HG02642 (cell line): ENCODE results near the gene TRAF3.
A peak's percentile ranks its signal among the peaks of the same experiment; 100 is the strongest.
"Not testable (repeated sequence)": the region's sequence is repeated elsewhere in the genome, so short reads cannot be mapped to it uniquely, and the experiment has no call there.

Source experiments
- ATAC-seq: cut with Tn5 transposase; IDR thresholded peaks from one replicate; pipeline ENCODE4 v1.9.1; 2021; ENCODE audit warnings: mild to moderate bottlenecking; ENCODE audit not compliant: unreplicated experiment, poor library complexity

The TRAF3 gene

DNA sequence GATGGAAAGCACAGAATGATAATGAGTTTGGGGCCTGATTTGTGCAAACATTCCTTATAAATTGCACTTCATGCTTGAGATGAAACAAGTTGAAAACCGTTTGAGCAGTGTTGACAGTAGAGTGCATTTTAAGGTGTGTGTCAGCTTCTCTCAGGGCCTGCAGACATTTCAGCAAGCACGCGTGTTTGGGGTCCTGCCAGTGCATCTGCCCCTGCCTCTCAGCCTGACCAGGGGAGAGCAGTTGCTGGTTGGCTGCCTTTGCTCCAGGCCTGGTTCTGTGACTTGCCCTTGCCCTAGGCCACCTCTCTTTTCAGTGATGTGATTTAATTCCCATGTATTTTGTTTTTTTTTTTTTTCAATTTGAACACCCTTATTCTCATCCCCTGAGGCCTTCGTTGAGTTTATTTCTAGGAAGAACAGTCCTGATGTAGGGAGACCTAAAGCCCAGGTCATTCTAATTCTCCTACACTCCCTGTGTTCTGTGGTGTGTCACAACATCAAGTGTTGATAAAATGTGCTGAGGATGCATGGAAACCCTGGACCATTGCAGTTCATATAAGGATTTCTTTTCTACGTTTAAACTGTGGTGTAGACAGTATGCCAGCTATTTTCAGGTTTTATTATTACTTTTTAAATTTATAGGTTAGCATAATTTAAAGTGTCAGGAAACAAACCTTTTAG, 105.1 kb downstream of the TRAF3 start:
- ATAC-seq = no peak

DNA sequence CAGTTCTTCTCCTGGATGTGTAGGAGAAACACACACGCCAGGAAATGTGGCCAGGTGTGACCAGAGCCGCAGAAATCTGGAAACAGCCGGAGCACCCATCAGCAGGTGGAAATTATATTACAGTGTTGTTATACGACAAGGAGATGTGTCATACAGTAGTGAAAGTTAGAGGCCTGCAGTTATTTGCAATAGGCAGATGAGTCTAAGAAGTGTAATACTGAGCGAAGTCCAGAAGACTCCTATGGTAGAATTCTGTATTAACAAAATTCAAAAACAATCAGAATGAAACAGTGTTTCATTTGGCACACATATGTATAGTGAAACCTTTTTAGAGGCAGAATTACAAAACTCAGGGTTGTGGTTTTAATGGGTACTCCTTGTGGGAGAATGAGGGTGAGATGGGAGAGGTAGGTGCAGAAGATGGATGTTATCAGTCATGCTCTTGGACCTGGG, 105.9 kb downstream of the TRAF3 start:
- ATAC-seq = no peak

DNA sequence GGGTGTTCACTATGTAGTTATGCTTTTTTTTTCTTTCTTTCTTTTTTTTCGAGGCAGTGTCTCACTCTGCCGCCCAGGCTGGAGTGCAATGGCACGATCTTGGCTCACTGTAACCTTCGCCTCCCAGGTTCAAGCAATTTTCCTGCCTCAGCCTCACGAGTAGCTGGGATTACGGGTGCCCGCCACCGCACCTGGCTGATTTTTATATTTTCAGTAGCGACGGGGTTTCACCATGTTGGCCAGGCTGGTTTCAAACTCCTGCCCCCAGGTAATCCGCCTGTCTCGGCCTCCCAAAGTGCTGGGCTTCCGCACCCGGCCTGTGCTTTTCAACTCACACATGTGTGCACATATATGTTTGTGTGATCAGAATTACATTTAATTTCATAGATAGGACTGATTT, 106.3 kb downstream of the TRAF3 start:
- ATAC-seq = no peak

DNA sequence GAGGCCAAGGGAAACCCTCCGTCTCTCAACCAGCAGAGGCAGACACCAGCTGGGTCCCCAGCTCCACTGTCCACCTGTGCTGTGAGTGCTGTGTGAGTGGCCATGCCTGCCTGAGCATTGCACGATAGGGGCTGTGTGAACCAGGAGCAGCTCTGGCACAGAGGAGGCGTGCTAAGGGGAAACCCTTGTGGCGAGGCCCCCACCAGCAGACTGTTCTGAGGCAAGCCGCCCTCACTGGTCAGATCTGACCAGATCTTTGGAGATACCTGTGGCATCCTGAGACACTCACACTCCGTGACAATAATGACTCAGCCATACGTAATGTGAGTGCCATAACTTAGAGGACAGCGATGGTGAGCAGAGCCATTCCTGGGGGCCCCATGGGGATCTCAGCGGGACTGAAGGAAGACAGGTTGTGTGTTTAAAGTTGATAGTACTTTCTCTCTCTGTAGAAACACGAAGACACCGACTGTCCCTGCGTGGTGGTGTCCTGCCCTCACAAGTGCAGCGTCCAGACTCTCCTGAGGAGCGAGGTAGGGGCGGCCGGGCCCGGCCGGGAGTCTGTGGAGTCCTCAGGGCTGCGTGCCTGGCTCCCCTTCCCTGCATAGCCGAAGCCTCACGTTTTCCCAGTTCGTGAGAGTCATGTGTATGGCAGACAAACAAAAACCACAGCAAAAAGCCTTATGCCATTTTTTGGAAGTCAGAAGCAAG, 108.6 kb downstream of the TRAF3 start:
- no peak for ATAC-seq

DNA sequence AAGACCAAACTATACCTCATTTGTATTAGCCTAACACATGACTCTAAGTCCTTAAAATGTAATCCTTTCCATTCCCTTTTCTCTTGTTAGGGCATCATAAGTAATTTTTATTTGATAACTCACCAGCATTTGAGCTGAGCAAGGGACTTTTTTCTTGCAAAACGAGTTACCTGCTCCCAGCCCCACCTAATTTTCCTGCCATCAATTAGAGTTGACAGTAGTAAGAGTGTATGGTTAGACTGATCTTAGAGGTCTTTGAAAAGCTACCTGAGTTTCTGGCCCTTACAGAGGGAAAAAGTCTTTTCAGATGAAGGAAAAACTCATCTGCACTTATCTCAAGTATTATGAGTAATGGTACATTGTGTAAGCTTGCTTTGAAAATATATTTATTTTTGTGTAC, 111.5 kb downstream of the TRAF3 start:
- no peak for ATAC-seq

DNA sequence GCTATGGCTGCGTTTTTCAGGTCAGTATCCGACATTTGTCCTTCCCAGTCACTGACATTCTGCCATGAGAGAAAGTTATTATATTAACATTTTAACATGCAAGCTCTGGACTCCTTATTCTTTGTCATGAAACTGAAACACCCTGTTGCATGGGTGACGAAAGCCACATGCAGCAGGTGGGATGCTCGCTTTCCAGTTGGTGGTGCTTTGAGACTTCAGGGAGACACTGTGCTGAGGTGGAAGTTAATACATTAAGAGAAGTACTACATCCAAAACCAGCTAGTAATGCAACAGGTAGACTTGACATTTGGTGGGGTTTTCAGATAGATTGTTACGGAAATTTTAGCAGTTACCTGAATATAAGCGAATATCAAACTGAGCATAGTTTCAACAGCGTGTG, 112.4 kb downstream of the TRAF3 start:
- ATAC-seq = no peak

DNA sequence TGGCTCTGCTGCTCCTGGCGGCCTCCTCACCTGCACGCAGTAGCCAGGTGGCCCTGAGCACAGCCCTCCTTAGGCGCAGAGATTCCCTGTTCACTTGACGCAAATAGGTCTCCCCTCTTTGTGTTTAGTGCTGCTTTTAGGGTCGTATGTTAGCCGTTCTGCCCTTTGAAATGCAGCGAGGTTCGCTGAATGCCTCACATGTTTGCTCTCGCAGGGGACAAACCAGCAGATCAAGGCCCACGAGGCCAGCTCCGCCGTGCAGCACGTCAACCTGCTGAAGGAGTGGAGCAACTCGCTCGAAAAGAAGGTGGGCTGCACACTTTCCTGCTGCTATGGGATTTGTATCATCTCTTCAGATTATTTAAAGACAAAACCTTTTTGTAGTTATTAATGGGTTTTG, 113.9 kb downstream of the TRAF3 start:
- ATAC-seq = no peak

DNA sequence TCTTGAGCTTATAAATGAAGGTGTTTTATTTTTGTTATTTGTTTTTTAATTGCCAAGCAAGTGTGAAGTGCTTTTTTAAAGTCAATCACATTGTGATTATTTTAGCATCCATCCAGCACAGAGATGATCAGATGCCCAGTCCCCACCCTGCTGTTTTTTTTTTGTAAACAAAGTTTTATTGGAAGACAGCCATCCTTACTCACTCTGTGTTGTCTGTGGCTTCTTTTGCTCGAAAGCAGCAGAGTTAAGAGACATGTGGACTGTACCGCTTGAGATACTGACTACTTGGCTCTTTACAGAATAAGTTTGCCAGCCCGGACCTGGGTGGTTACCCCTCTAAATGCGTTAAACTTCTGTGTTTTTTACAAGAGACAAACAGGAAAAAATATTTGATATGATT, 114.3 kb downstream of the TRAF3 start:
- ATAC-seq = no peak

DNA sequence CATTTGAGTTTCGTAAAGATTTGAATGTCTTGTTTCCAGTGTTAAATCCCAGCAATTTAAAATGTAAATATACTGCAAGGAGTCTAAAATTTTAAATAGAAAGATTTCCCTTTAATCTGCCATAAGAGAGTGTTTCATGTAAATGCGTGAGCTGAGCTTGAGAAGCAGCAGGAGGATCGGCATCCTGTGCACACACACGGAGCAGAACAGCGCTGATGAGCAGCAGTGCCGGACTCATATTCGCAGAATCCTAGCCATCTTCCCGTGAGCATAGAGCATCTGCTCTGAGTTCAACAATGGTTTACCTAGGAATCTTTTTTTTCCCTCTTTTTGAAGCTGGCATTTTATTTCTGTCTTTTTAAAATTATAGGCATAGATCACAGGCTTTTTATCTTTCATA, 115.4 kb downstream of the TRAF3 start:
- no peak for ATAC-seq

DNA sequence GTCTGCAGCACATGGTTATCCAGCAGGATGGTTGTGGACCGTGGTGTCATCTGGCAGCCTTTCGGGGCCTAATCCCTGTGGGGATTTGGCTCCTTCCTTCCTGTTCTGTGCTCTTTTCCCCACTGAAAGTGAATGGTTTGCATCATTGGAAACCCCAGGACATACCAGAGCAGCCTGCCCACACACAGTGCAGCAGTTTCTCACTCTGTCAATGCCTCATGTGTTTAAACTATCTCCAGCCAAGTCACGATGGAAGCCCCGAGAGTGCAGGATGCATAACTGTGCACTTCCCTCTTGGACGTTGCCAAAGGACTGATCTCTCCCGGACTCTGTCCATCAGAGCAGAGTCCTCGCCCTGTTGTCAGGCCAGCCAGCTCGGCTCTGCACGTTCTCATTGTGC, 116.2 kb downstream of the TRAF3 start:
- no peak for ATAC-seq

DNA sequence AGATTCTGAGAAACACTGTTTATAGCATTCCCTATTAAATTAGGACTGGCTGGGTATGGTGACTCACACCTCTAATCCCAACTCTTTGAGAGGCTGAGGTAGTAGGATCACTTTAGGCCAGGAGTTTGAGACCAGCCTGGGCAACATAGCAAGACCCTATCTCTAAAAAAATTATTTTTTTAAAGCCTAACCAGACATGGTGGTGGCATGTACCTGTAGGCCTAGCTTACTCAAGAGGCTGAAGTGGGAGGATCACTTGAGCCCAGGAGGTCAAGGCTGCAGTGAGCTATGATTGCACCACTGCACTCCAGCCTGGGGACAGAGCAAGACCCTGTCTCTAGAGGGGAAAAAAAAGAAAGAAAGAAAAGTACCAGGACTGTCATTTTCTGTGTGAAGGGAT, 119.5 kb downstream of the TRAF3 start:
- ATAC-seq = not testable (repeated sequence)

DNA sequence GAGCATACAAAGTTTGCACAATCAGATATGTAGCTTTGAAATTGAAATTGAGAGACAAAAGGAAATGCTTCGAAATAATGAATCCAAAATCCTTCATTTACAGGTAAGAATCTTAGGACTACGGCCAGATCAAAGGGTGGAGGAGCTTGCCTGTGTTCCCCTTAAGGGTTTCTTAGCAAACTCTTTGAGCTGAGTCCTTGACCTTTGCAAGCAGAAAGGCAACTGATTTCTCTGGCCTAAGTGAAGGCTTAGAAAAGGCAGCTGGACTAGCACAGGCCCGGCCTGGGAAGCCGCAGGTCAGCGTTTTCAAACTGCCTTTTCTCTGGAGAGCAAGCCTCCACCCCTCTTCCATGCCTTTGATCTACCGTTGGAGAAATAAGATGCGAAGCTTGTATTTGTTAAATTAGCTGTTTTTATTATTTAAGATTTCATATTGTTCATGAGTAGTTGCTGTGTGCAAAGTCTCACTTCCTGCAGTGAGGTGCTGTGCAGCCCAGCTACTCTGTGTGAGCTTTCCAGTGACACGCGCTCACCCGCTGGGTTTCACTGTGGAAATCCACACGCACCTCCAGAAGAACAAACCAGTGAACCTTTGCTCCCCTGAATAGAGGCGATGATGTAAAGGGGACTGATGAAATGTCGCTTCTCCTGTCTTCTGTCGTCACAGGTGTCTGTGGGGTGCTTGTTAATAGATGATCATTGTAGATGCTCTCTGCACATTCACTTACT, 120.2 kb downstream of the TRAF3 start:
- no peak for ATAC-seq

DNA sequence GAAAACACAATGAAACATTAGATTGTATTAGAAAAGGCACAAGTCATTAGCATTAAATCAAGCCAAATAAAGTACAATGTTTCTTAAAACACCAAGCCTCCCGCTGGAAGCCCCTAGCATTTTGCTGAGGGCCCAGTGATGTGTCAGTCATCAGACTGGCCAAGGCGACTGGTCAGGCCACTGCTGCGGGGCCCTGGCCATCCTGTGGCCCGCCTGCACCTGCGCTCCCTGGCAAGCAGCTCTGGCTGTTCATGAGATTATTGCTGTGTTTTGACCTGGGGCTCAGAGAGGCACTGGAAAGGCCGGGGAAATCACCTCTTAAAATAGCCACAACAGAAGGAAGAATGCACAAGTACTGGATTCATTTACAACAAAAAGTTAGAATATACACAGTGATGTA, 121.0 kb downstream of the TRAF3 start:
- ATAC-seq = no peak

DNA sequence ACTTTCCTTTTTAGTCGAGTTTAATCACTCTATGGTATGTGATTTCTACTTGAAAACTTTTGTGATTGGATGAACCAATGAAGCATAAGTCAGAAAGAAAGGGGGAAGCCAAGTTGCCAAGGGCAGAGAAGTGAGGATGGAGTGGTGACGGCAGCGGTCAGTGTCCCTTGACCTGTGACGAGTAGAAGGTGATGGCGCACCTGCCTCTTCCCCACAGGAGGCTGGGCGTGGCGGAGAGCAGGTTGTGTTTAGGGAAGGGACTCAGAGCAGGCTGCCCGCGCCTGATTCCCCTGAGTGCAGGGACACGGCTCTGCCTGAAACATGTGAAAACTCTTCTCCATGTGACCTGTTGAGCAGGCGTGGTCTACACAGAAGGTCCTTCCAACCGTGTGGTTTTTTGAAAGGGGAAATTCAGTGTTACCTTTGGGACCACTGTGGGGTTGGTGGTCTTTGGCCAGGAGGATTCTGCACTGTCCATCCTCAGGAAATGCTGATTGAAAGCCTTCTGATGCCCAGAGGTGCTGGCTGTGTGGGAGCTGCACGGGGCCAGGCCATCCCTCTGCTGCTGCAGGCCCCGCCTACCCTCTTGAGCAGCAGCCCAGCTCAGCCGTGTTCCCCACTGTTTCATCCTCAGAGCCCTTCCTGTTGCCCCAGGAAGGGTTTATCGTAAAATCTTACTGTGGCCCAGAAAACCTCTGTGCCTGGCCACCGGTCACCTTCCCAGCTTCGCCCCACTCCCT, 121.7 kb downstream of the TRAF3 start:
- ATAC-seq = no peak

DNA sequence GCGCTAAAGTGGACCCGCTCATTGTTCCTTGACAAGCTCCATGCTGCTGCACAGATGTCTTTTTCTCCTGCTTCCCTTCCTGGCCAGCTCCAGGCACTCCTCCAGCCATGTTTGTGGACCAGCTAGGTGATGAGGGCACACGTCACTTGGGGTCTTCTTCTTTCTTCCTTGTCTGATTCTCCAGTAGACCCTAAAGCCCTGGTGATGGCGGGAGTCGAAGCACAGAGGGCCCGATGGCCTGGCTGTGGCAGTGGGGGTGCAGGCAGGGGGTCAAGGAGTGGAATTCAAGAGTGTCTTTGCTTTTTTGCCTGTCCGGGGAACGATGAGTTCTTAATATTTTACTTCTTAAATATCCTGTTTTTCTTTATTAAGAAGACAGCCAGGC, 122.3 kb downstream of the TRAF3 start:
- no peak for ATAC-seq

DNA sequence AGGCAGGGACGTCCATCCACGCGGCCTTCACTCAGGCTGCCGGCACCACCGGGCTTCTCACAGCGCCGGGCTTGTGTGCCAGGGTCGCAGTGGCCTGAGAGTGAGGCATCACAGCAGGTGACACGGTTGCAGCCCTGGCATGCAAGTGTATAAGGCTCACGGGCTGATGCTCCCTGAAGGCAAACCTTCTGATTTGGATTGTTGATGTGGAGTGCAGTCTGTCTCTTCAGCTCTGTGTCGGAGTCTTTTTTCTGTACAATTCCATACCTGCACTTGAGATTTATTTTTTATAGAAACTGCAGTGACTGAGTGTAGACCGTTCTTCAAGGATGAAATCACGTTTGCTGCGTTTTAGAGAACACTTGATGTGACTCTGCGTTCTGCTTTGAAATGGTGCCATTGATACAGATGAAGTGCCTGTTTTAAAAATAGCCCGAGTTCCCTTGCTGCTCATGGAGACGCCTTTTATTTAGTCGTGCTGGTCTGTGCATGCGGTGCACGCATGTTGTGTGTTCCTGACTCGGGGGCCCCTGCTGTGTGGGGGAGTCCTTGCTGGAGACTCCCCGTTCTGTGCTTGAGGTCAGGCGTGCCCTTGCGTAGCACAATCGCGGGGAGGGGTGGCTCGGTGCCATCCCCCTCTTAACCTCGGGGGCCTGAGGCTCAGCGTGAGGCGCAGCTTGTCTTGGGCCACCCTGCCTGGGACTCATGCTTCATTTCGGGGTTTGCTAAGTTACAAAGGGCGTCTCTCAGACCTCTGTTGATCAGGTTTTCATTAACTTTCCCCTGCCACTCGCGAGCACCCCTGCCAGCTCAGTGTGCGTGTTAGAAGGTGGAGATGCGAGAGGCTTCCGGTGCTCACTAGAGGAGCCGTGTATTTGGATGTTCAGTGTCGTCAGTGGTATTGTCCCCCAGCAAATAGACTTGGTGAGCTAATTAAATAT, 123.7 kb downstream of the TRAF3 start:
- peak; percentile 55 for ATAC-seq

DNA sequence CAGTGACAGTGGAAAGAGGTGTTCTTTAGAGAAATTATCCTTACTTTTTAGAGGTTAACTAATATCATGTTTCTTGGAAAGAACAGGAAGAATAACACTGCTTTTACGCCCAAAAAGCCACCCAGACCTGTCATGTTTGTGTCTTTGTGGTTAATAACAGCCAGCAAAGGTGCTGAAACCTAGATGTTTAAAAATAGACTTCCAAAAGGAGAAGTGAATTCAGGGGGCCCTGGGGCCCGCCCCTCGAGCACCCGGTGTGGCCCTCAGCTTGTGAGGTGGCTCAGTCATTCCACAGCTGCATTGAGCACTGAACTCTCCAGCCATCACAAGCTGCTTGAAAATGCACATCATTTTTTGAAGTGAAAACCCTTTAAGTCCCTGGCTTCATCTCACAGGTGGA, 124.4 kb downstream of the TRAF3 start:
- ATAC-seq = peak; percentile 71

DNA sequence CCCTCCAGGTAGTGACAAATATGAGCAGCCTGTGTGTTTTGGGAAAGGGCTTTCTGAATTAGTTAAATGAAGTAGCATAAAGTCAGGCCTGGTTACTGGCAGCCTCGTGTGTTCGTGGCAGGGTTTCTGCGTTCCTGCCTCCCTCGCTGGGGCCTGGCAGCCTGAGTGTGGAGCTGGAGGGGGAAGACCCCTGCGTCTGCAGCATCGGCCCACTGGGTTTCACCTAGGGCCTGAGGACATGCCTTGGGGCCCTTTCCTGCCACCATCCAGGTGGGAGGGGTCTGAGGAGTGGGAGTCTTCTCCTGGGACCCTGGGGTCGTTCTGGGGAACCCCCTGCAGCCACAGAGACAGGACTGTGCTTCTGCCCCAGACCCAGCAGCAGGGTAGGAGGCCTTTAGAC, 124.8 kb downstream of the TRAF3 start:
- peak; percentile 17 for ATAC-seq

DNA sequence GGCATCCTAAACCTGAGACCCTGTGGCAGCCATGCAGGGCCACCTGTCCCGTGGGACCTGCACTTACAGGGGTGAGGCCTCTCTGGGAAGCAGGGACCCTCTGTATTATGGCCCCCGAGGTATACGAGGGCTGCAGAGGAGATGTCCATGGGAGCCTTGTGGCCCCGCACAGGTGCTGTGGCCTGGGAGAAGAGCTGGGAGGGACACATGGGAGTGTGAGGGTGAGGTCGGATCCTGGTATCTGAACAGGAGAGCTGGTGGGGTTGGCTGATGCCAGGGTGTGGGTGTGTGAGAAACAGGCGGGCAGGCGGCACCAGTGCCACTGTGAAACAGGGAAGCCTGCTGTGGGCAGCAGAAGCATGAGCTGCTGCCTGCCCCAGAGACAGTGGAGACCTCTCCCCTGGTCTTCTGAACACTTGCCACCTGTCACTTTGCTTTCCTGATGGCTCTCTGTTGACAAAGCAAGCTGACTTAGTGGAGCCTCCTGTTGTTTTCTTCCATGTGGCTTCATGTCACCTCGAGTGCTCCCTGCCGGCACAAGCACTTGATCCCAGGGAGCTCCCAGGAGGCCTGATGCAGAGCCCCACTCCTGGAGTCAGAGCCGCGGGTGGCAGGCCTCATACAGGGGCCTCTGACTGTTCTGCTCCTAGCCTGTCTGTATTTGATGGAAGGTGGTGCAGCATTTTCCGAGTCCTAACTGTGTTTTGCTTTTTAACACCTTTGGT, 125.4 kb downstream of the TRAF3 start:
- no peak for ATAC-seq
